HG03439 (cell line): Measurements from ENCODE around the gene FBH1.
A peak's percentile ranks its signal among the peaks of the same experiment; 100 is the strongest.

Experiments used
- ATAC-seq: cut with Tn5 transposase; IDR thresholded peaks from one replicate; pipeline ENCODE4 v1.9.1; 2021; ENCODE audit warnings: mild to moderate bottlenecking, moderate library complexity; ENCODE audit not compliant: unreplicated experiment

FBH1 gene

GRCh38 chr10:5976512-5977470 lies 86.7 kb downstream of the FBH1 start:
- peak; percentile 13 for ATAC-seq

GRCh38 chr10:5977471-5978229 lies 87.6 kb downstream of the FBH1 start, which contains the start of gene IL15RA:
TSS of gene IL15RA (minus strand) at chr10:5977543. CDS start at chr10:5977492, 51 bp downstream.
- ATAC-seq, result peak; percentile 61

- no peak for ATAC-seq
Measured at GRCh38 chr10:5978230-5978489, 88.1 kb downstream of the FBH1 start.

DNA sequence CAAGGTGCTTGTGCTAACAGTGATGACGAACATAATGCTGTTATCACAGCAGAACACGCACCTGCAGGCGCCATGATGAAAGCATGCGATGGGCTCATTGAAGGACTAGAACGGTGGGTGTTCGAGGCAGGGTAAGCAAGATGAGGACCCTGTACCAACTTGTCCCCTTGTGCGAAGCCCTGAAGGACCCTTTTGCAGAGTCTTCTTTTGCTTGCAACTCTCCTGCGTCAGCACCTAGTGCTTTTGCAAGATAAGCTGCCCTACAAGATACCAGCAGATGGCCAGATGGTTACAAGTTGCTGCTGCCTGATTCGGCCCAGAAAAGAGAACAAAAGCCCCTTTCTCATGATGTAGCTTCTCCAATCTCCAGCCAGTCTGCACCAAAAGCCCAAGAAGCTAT lies 91.5 kb downstream of the FBH1 start:
- ATAC-seq, result no peak

- no peak for ATAC-seq
Measured at GRCh38 chr10:5983774-5984173, 93.7 kb downstream of the FBH1 start.

- ATAC-seq, result no peak
Measured at GRCh38 chr10:5985029-5985428, 95.0 kb downstream of the FBH1 start.
